SK-N-MC (cell line): Measurements from ENCODE around the gene HHAT.

Experiments used
- DNase-seq: peaks from one replicate; pipeline ENCODE4 v3.0.0-alpha.2; 2011; ENCODE audit warnings: low read depth, low spot score
- H3K27ac ChIP-seq: fragments of 200-600 bp; sonication (generic); 2 replicates; pipeline ENCODE4 v1.5.1; 2016; ENCODE audit warnings: mixed run types
- H3K36me3 ChIP-seq: fragments of 200-600 bp; sonication (generic); 2 replicates; pipeline ENCODE4 v1.6.1; 2017; ENCODE audit warnings: antibody characterized with exemption, low read length, mixed read lengths; ENCODE audit not compliant: insufficient read depth
- H3K4me3 ChIP-seq: fragments of 200-600 bp; sonication (generic); 2 replicates; pipeline ENCODE4 v1.5.1; 2016
- H3K9ac ChIP-seq: fragments of 200-600 bp; sonication (generic); 2 replicates; pipeline ENCODE4 v1.8.0; 2017; ENCODE audit warnings: mixed run types, mixed read lengths; ENCODE audit not compliant: insufficient read length
- H3K9me3 ChIP-seq: fragments of 200-600 bp; sonication (generic); 2 replicates; pipeline ENCODE4 v1.6.1; 2017; ENCODE audit warnings: low read depth, mild to moderate bottlenecking, antibody characterized with exemption, low read length, moderate library complexity, mixed read lengths
- EZH2 ChIP-seq: fragments of 200-600 bp; sonication (generic); IDR thresholded peaks from one replicate; pipeline ENCODE4 v1.6.1; 2017; ENCODE audit warnings: antibody characterized with exemption
- FOXP2 ChIP-seq: optimal IDR thresholded peaks from 2 replicates; pipeline ENCODE3; 2011; ENCODE audit warnings: mild to moderate bottlenecking, moderate library complexity; ENCODE audit not compliant: insufficient read depth; ENCODE audit errors: extremely low read length, control extremely low read depth
- POLR2AphosphoS5 ChIP-seq: IDR thresholded peaks from 2 replicates; pipeline ENCODE4 v1.6.1; 2012; ENCODE audit warnings: mild to moderate bottlenecking, low read depth, low read length, borderline replicate concordance

Gene HHAT

GRCh38 chr1:210603123-210603522 lies 274.4 kb downstream of the HHAT start:
- Histone ChIP-seq H3K9ac (no peak overlapping the region), H3K27ac (no peak overlapping the region), H3K4me3 (no peak overlapping the region), H3K9me3 (no peaks in the 10 kb centered on the region), H3K36me3 (no peaks in the 10 kb centered on the region)
- TF ChIP-seq EZH2 (no peak), POLR2AphosphoS5 (no peak)
- DNase-seq: no peak

GRCh38 chr1:210605099-210605498 lies 276.4 kb downstream of the HHAT start:
- TF ChIP-seq FOXP2 (no peak), EZH2 (no peak), POLR2AphosphoS5 (no peak)
- no peak overlapping the region for H3K9ac ChIP-seq
- no peak overlapping the region for H3K4me3 ChIP-seq
- DNase-seq: no peak
- no peaks in the 10 kb centered on the region for H3K36me3 ChIP-seq
- H3K27ac ChIP-seq: no peak overlapping the region
- no peaks in the 10 kb centered on the region for H3K9me3 ChIP-seq

GRCh38 chr1:210607361-210607760 lies 278.7 kb downstream of the HHAT start:
- Histone ChIP-seq H3K9ac (no peak overlapping the region), H3K36me3 (no peaks in the 10 kb centered on the region), H3K27ac (no peak overlapping the region), H3K9me3 (no peaks in the 10 kb centered on the region), H3K4me3 (no peak overlapping the region)
- TF ChIP-seq EZH2 (no peak), POLR2AphosphoS5 (no peak)
- no peak for DNase-seq

GRCh38 chr1:210608767-210609166 lies 280.1 kb downstream of the HHAT start:
- no peak overlapping the region for H3K4me3 ChIP-seq
- no peak overlapping the region for H3K9ac ChIP-seq
- no peaks in the 10 kb centered on the region for H3K9me3 ChIP-seq
- no peak for DNase-seq
- H3K27ac ChIP-seq: no peak overlapping the region
- no peak for TF ChIP-seq FOXP2
- no peak for TF ChIP-seq EZH2
- no peak for TF ChIP-seq POLR2AphosphoS5
- no peaks in the 10 kb centered on the region for H3K36me3 ChIP-seq

GRCh38 chr1:210616356-210616755 lies 287.7 kb downstream of the HHAT start:
- no peak for TF ChIP-seq EZH2
- TF ChIP-seq FOXP2: no peak
- TF ChIP-seq POLR2AphosphoS5: no peak
- Histone ChIP-seq H3K4me3 (no peak overlapping the region), H3K27ac (no peak overlapping the region), H3K9ac (no peak overlapping the region), H3K9me3 (no peaks in the 10 kb centered on the region), H3K36me3 (no peaks in the 10 kb centered on the region)
- no peak for DNase-seq

- H3K9me3 ChIP-seq: no peaks in the 10 kb centered on the region
- no peak overlapping the region for H3K4me3 ChIP-seq
- no peak for DNase-seq
- H3K27ac ChIP-seq: no peak overlapping the region
- H3K9ac ChIP-seq: no peak overlapping the region
- H3K36me3 ChIP-seq: no peaks in the 10 kb centered on the region
- no peak for TF ChIP-seq POLR2AphosphoS5
- no peak for TF ChIP-seq EZH2
- no peak for TF ChIP-seq FOXP2
Observed at GRCh38 chr1:210617293-210617692, 288.6 kb downstream of the HHAT start.

- no peak for DNase-seq
Observed at GRCh38 chr1:210618369-210618768, 289.7 kb downstream of the HHAT start.

GRCh38 chr1:210620867-210621488 lies 292.3 kb downstream of the HHAT start:
- no peaks in the 10 kb centered on the region for H3K36me3 ChIP-seq
- H3K4me3 ChIP-seq: no peak overlapping the region
- no peak for DNase-seq
- H3K27ac ChIP-seq: no peak overlapping the region
- no peak overlapping the region for H3K9ac ChIP-seq
- TF ChIP-seq FOXP2: no peak
- TF ChIP-seq EZH2: no peak
- TF ChIP-seq POLR2AphosphoS5: no peak
- H3K9me3 ChIP-seq: no peaks in the 10 kb centered on the region

More at GRCh38 chr1:210618369-210618768, 289.7 kb downstream of the HHAT start:
- H3K4me3 ChIP-seq: no peak overlapping the region
- H3K9me3 ChIP-seq: no peaks in the 10 kb centered on the region
- H3K27ac ChIP-seq: no peak overlapping the region
- H3K36me3 ChIP-seq: no peaks in the 10 kb centered on the region
- H3K9ac ChIP-seq: no peak overlapping the region
- TF ChIP-seq EZH2 (no peak), FOXP2 (no peak), POLR2AphosphoS5 (no peak)

GRCh38 chr1:210621712-210622111 lies 293.0 kb downstream of the HHAT start:
- TF ChIP-seq EZH2 (no peak), POLR2AphosphoS5 (no peak), FOXP2 (no peak)
- Histone ChIP-seq H3K36me3 (no peaks in the 10 kb centered on the region), H3K4me3 (no peak overlapping the region), H3K27ac (no peak overlapping the region), H3K9ac (no peak overlapping the region), H3K9me3 (no peaks in the 10 kb centered on the region)
- no peak for DNase-seq

GRCh38 chr1:210624722-210625121 lies 296.0 kb downstream of the HHAT start:
- TF ChIP-seq FOXP2: no peak
- TF ChIP-seq EZH2: no peak
- TF ChIP-seq POLR2AphosphoS5: no peak
- no peak overlapping the region for H3K4me3 ChIP-seq
- H3K36me3 ChIP-seq: no peaks in the 10 kb centered on the region
- DNase-seq: no peak
- no peak overlapping the region for H3K9ac ChIP-seq
- no peaks in the 10 kb centered on the region for H3K9me3 ChIP-seq
- H3K27ac ChIP-seq: no peak overlapping the region
